ENCODE data around the gene DLL1.
"Not testable (repeated sequence)": the region's sequence is repeated elsewhere in the genome, so short reads cannot be mapped to it uniquely, and the experiment has no call there.

DLL1 gene

GRCh38 chr6:170290296-170291128 lies at the start of gene DLL1:
Gene DLL1, minus strand, starts transcription at chr6:170291078. Its CDS starts 939 bp downstream, at chr6:170290139.
- peak; percentile 34 to 48 for DNase-seq

DNA sequence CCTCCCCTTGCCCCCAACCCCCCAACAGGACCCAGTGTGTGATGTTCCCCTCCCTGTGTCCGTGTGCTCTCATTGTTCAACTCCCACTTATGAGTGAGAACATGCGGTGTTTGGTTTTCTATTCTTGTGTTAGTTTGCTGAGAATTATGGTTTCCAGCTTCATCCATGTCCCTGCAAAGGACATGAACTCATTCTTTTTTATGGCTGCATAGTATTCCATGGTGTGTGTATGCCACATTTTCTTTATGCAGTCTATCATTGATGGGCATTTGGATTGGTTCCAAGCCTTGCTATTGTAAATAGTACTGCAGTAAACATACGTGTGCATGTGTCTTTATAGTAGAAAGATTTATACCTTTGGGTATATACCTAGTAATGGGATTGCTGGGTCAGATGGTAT lies 44.3 kb upstream of the DLL1 start:
- not testable (repeated sequence) for DNase-seq

- no peak for DNase-seq
Observed at GRCh38 chr6:170329321-170329720, 38.4 kb upstream of the DLL1 start.

GRCh38 chr6:170317718-170318117 lies 26.8 kb upstream of the DLL1 start:
- no peak for DNase-seq

GRCh38 chr6:170317076-170317475 lies 26.2 kb upstream of the DLL1 start:
- no peak for DNase-seq

GRCh38 chr6:170316071-170316470 lies 25.2 kb upstream of the DLL1 start:
- DNase-seq, result no peak

- DNase-seq, result no peak
Observed at GRCh38 chr6:170314983-170315382, 24.1 kb upstream of the DLL1 start.

DNA sequence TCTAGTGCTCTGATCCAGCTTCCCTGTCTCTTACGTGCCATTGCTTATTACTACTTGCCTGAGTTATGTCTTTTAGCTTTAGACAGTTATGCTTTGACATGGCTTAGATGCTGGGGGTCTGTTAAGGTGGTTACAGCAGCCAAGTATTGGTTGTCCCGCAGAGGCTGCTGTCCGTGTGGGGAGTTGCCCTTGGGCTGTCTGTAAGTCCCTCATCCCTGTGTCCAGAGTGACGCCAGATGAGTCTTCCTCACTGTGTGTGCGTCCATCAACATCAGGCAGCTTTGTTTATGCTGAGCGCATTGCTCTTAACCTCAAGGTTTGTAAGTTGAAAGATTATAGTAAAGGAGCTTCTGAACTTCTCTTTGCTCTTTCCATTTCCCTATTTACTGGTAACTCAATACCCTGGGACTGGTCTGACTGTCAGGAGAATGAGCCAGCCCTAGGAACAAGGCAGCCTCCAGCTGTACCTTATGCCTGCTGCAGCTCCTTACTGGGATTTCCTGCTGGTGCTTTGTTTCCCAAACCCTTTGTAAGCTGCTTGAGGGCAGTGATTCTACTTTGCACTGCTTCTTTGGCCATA lies 22.9 kb upstream of the DLL1 start:
- no peak for DNase-seq

- DNase-seq, result no peak
Observed at GRCh38 chr6:170312876-170313275, 22.0 kb upstream of the DLL1 start.

DNA sequence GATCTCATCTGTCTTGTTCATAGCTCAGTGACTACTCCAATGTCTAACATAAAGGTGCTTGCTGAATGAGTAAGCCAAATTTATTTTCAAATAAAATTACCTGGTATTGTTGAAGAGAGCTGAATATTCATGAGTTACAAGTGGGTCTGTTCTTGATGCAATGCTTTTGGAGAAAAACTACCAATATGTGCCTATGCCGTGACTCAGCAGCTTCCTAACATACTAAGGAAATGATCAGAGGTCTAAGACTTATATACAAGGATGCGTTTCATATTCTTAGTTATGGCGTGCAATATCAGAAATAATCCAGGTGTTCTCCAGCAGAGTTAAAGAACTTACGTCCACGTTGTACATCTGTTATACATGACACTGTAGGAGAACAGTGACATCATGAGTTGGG lies 20.8 kb upstream of the DLL1 start:
- DNase-seq, result no peak

DNA sequence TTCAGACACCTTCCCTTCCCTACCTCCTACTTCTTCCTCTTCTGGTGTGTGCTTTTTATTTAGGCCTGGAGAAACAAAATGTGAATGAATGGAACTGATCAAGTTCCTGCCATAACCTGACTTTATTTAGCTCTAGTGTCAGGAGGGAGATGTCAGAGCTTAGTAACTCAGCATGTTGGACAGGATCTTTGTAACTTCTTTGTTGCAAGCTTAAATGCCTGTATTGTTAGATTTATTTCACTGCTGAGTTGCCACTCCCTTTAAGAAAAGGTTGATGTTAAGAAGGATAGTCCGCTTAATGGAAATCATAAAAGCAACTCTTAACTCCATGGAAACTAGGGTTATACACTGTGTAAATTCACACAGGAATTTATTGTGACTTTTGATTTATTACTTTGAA lies 17.9 kb upstream of the DLL1 start:
- no peak for DNase-seq

DNA sequence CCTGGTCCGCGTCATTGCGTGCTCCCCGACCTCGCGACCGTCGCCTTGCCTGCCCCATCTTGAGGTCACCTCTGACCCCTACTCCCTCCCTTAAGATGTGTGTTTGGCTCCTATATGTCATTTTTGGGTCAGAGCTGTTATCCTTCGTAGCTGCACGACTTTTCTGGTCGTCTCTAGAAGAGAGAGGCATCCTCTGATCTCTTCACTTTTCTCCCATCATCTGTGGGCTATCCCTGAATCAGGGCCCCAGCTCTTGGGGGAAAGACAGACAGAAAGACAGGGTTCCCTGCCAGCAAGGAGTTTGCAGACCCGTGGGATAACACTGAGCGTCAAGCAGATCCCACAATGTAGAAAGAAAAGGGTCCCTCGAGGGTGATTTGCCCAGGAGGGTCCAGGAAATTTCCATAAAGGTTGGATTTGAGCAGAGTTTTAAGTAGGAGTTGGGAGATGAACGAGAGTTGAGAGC lies 16.2 kb upstream of the DLL1 start:
- no peak for DNase-seq

DNA sequence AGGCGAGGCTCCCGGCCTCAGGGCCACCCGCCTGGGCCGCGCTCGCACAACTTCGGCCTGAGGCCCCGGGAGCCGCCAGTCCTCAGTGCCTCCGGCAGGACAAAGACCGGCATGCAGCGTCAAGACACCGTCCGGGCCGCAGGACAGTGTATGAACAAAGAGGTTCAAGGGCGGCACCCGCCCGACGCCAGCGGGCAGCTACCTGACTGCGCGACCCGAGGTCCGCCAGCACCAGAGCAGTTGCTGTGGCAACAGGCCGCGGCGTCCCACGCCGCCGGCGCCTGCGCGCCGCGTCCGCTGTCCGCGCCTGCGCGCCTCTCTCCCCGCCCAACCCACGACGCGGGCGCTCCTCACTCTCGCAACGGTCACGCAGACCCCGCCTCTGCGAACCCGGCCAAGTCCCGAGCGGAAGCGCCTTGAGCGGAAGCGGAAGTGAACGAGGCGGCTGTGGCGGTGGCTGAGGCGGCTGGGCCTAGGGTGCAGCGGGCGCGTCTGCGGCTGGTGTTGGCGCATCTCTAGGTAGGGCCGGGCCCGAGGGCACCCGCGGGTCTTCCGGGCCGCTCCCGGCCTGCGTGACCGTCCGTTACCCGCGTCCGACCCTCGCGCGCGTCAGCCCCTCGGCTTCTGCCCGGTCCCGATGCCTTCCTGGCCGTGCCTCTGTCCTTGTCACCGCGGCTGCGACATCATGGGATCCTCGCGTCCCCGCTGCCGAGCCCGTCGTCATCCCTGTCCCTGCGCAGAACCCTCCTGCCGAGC lies 15.6 kb upstream of the DLL1 start, which contains the start of gene FAM120B:
FAM120B (plus strand) TSS at position 435 of the 756 bp plus-strand sequence. CDS start 10,633 bp downstream, outside the sequence.
- peak; percentile 95 to 96 for DNase-seq

DNA sequence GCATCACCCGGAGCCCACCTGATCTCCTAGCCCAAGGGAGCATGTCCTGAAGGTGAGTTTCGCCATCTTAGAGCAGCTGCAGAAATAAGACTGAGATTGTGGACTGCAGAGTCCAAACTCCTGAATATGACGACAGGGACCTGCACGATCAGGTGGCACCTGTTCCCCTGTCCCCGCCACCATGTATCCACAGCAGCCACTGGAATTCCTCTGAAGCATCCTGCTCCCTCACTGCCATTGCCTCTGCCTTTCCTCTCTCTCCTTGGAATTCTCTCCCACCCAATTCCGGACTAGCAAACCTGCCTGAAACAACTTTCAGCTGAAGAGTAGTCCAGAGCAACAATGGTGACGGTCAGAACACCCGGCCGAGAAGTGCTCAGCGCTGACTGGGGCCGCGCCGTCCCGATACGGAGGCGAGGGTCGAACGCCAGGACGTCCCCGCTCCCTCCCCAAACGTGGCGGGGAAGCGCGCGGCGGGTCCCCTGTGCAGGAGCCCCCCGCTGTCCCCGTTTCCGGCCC lies 15.0 kb upstream of the DLL1 start:
- no peak for DNase-seq

DNA sequence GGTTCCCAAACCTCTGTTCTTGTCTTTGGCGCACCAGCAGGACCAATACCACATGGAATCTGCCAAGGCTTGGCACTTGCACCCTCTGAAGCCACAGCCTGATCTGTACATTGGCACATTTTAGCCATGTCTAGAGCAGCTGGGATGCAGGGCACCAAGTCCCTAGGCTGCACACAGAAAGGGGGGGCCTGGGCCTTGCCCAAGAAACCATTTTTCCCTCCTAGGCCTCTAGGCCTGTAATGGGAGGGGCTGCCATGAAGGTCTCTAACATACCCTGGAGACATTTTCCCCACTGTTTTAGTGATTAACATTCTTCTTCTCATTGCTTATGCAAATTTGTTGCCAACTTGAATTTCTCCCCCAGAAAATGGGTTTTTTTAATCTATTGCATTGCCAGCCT lies 10.3 kb upstream of the DLL1 start:
- DNase-seq, result no peak

GRCh38 chr6:170298688-170299087 lies 7.8 kb upstream of the DLL1 start:
- peak in 1 of 2 donors; percentile 16 for DNase-seq

GRCh38 chr6:170297576-170298330 lies 6.9 kb upstream of the DLL1 start:
- DNase-seq, result peak in 1 of 2 donors; percentile 17

- no peak for DNase-seq
Observed at GRCh38 chr6:170296746-170297575, 6.1 kb upstream of the DLL1 start.

DNA sequence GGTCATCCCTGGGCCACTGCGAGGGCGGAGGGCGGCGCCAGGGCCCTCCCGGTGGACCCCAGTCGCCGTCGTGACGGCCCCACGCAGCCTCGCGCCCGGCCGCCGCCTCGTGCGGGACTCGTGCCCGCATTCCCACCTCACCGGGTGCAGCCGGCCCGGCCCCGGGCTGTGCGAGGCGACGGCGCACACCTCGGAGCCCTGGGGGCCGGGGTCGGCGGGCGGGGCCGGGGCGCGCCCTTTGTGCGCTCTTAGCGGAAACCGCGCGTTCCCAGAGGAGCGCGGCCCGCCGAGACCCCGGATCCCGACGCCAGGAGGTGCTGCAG lies 5.5 kb upstream of the DLL1 start:
- DNase-seq, result no peak

- DNase-seq, result peak; percentile 55 to 66
Observed at GRCh38 chr6:170295510-170296422, 4.9 kb upstream of the DLL1 start.

Data from stimulated activated CD4-positive, alpha-beta T cell treated with anti-CD3 and anti-CD28 coated beads, Interleukin-2, amount 100 ng/mL, for 24 hours (primary cell).